ENCODE results near the gene DLG2. TPM values are rescaled to one million over a fixed set of nuclear protein-coding genes. Genes with fewer than 3 reads are reported as not detected.

The DLG2 gene
- total and polyA plus RNA-seq, 2 of the 4 experiments (the other 2 are of a cell fraction): 0.31 to 0.36 TPM

GRCh38 chr11:83508804-83509203, 2118.3 kb downstream of the DLG2 start (continued):
- TF ChIP-seq CHD1 (IDR thresholded peaks at IDR 0.05; ENCODE audit: low read depth, low read length) (no peak), POLR2A (IDR thresholded peaks at IDR 0.05; ENCODE audit: low read depth, low read length) (no peak), NFE2L2 (IDR thresholded peaks at IDR 0.05; ENCODE audit: low read depth, low read length) (no peak)

GRCh38 chr11:83502041-83502440, 2125.1 kb downstream of the DLG2 start:
- no peak overlapping the region for H3K9ac ChIP-seq (ENCODE audit: low read depth, low read length)
- H3K27me3 ChIP-seq (ENCODE audit: control insufficient read depth, insufficient read depth, low read length): no peaks in the 10 kb centered on the region
- H3K4me2 ChIP-seq (ENCODE audit: low read depth, low read length): no peak overlapping the region
- TF ChIP-seq RCOR1 (IDR thresholded peaks at IDR 0.05; ENCODE audit: insufficient replicate concordance, low read length) (no peak), CHD1 (IDR thresholded peaks at IDR 0.05; ENCODE audit: low read depth, low read length) (no peak), RFX5 (IDR thresholded peaks at IDR 0.05; ENCODE audit: low read depth, low read length) (no peak), MXI1 (IDR thresholded peaks at IDR 0.05; ENCODE audit: borderline replicate concordance, low read depth, low read length) (no peak), NFE2L2 (IDR thresholded peaks at IDR 0.05; ENCODE audit: low read depth, low read length) (no peak)
- H2BK20ac ChIP-seq (ENCODE audit: low read depth, low read length): no peak overlapping the region
- no peak overlapping the region for H4K8ac ChIP-seq (ENCODE audit: low read depth in 2 of 2, low read length in 2 of 2)
- H3K79me1 ChIP-seq (ENCODE audit: low read depth in 1 of 2, low read length in 2 of 2): no peaks in the 10 kb centered on the region
- no peak overlapping the region for H2BK120ac ChIP-seq (ENCODE audit: low read depth, low read length)
- H3K56ac ChIP-seq (ENCODE audit: extremely low read depth, insufficient read depth, low read length): no peak overlapping the region
- H3K14ac ChIP-seq (replicated peaks; ENCODE audit: low read depth, low read length): no peak overlapping the region
- no peak overlapping the region for H3K4me3 ChIP-seq (ENCODE audit: insufficient read depth, low read depth, low read length)
- H3K27ac ChIP-seq (ENCODE audit: insufficient read depth, low read length): no peak overlapping the region
- no peak overlapping the region for H4K91ac ChIP-seq (ENCODE audit: insufficient read depth, low read depth, low read length)
- no peaks in the 10 kb centered on the region for H3K4me1 ChIP-seq (ENCODE audit: control insufficient read depth, insufficient read depth, low read length)
- intact Hi-C loops (cut with micrococcal nuclease) (no loop called here), in situ Hi-C loops (cut with MboI; ENCODE audit: low sequenced_read_pairs) (no loop called here), dilution Hi-C loops (cut with HindIII; ENCODE audit: low sequenced_read_pairs, unreplicated experiment) (no loop called here)
- no peak overlapping the region for H2AFZ ChIP-seq (replicated peaks; ENCODE audit: low read length, poor library complexity)
- no peak overlapping the region for H2BK5ac ChIP-seq (ENCODE audit: low read depth, low read length, poor library complexity, severe bottlenecking)
- no TSS peak for BruUV-seq (replicated peaks)
- H3K23ac ChIP-seq (ENCODE audit: low read depth, low read length): no peak overlapping the region
- H3K36me3 ChIP-seq (ENCODE audit: control insufficient read depth, insufficient read depth, low read length): no peaks in the 10 kb centered on the region
- DNase-seq (no peak), ATAC-seq (ENCODE audit: low read depth) (no peak)
- no peak overlapping the region for H3K4ac ChIP-seq (ENCODE audit: low read depth, low read length)
- H3K18ac ChIP-seq (ENCODE audit: low read depth, low read length): no peak overlapping the region
- H2AK5ac ChIP-seq (ENCODE audit: low read depth, low read length): no peak overlapping the region
- WGBS, 2 experiments (ENCODE audit: extremely low coverage in 2 of 2, insufficient read length in 1 of 2): no CpG with 5 or more reads among the region's 3 CpGs
- ChIA-PET CTCF (no interaction called here), POLR2A (ENCODE audit: unreplicated experiment) (no interaction called here)
- no peaks in the 10 kb centered on the region for H4K20me1 ChIP-seq (ENCODE audit: insufficient read depth, low read length)
- H4K5ac ChIP-seq (ENCODE audit: low read depth, low read length): no peak overlapping the region
- no peaks in the 10 kb centered on the region for H3K9me1 ChIP-seq (ENCODE audit: insufficient read depth, low read length)
- no peak overlapping the region for H2BK15ac ChIP-seq (ENCODE audit: low read depth, low read length)
- no peak overlapping the region for H2AK9ac ChIP-seq (replicated peaks; ENCODE audit: low read depth, low read length, poor library complexity)
- no peaks in the 10 kb centered on the region for H3K9me3 ChIP-seq (ENCODE audit: control insufficient read depth, insufficient read depth, low read length)

Data from IMR-90 (cell line).